WTC11 (cell line): ENCODE measurements around the gene CHST11.

Experiments
- NR2C2 ChIP-seq: sonication (generic); formaldehyde crosslinking; IDR thresholded peaks from 2 replicates; pipeline ENCODE4 v1.8.0; 2022; ENCODE audit warnings: mild to moderate bottlenecking, missing genetic modification reagents
- TF ChIP-seq, protein P1 (sequence below): fragments of 200-600 bp; IDR thresholded peaks from 2 replicates; pipeline ENCODE4 v1.8.0; 2022; ENCODE audit warnings: antibody characterized with exemption

DNA sequence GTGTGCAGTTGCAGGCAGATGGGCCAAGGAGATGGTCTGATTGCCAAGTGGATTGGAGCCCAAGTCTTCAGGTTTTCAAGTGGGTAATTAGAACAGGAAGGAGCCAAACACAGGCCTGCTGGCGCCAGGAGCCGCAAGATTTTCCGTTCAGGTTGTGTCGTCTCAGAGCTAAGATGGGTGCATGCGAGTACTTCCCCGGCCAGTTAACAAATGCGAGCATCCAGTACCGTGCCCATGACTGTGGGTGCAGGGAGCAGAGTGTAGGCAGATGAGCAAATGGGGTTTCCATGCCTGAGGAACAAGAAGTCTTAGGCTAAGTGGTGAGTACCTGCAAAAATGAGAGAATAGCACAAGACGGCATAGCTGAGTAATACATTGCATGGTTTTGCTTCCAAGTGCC lies 90.5 kb downstream of the CHST11 start:
- TF ChIP-seq, protein P1, sequence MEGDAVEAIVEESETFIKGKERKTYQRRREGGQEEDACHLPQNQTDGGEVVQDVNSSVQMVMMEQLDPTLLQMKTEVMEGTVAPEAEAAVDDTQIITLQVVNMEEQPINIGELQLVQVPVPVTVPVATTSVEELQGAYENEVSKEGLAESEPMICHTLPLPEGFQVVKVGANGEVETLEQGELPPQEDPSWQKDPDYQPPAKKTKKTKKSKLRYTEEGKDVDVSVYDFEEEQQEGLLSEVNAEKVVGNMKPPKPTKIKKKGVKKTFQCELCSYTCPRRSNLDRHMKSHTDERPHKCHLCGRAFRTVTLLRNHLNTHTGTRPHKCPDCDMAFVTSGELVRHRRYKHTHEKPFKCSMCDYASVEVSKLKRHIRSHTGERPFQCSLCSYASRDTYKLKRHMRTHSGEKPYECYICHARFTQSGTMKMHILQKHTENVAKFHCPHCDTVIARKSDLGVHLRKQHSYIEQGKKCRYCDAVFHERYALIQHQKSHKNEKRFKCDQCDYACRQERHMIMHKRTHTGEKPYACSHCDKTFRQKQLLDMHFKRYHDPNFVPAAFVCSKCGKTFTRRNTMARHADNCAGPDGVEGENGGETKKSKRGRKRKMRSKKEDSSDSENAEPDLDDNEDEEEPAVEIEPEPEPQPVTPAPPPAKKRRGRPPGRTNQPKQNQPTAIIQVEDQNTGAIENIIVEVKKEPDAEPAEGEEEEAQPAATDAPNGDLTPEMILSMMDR = no peak
- no peak for TF ChIP-seq NR2C2
